CD4-positive, alpha-beta T cell (primary cell): ENCODE measurements around the gene FUBP3. TPM values are rescaled to one million over a fixed set of nuclear protein-coding genes. Genes with fewer than 3 reads are reported as not detected.

Experiments used
- ATAC-seq: fragments of 200-7000 bp; cut with Tn5 transposase; one replicate; pipeline ENCODE4 v1.10.0; 2022; ENCODE audit warnings: mild to moderate bottlenecking; ENCODE audit not compliant: poor library complexity
- CTCF ChIA-PET: fragments of 350-600 bp; sonication (Branson Sonifier 250); formaldehyde crosslinking; loops from one replicate; lab custom pipeline; 2021; ENCODE audit warnings: antibody characterized with exemption, inconsistent platforms; lab: Charles Lee
- POLR2A ChIA-PET: fragments of 350-600 bp; sonication (Branson Sonifier 250); formaldehyde crosslinking; loops from one replicate; lab custom pipeline; 2021; ENCODE audit warnings: antibody characterized with exemption, inconsistent platforms; lab: Charles Lee
- DNase-seq, 14 experiments: peaks; one replicate each; pipeline ENCODE4 v3.0.0-alpha.2; 2013 to 2020; ENCODE audit warnings: mixed read lengths in 2 of 14
- H3K27ac ChIP-seq, 2 donors: one replicate each; pipeline versions ENCODE4 v1.5.1 to v1.7.0; 2013; ENCODE audit warnings: low read length in 2 of 2, low read depth in 1 of 2, mild to moderate bottlenecking in 1 of 2
- H3K27me3 ChIP-seq, 2 experiments: 1 replicate in 1 of 2; 2 replicates in 1 of 2; pipeline versions ENCODE4 v1.6.1 to v1.7.0; 2013; ENCODE audit warnings: low read length in 2 of 2, control low read depth in 1 of 2, mild to moderate bottlenecking in 1 of 2, moderate library complexity in 1 of 2; ENCODE audit not compliant: insufficient read depth in 2 of 2, control insufficient read depth in 1 of 2
- H3K36me3 ChIP-seq: one replicate; pipeline ENCODE4 v1.6.1; 2013; ENCODE audit warnings: low read length, control low read depth; ENCODE audit not compliant: insufficient read depth
- H3K4me1 ChIP-seq: one replicate; pipeline ENCODE4 v1.6.1; 2013; ENCODE audit warnings: low read length, control low read depth; ENCODE audit not compliant: insufficient read depth
- H3K4me3 ChIP-seq: one replicate; pipeline ENCODE4 v1.5.1; 2013; ENCODE audit warnings: mild to moderate bottlenecking, low read length, moderate library complexity
- H3K9me3 ChIP-seq, 2 experiments: 1 replicate in 1 of 2; 2 replicates in 1 of 2; pipeline versions ENCODE4 v1.6.1 to v1.7.0; 2013; ENCODE audit warnings: low read length in 2 of 2, mild to moderate bottlenecking in 2 of 2, control low read depth in 1 of 2, moderate library complexity in 1 of 2; ENCODE audit not compliant: control insufficient read depth in 1 of 2, insufficient read depth in 1 of 2
- H3K27ac Mint-ChIP-seq: one replicate; pipeline ENCODE4 v1.8.0; 2020; ENCODE audit warnings: mixed read lengths
- H3K27me3 Mint-ChIP-seq: one replicate; pipeline ENCODE4 v1.8.0; 2021; ENCODE audit warnings: mixed read lengths
- H3K36me3 Mint-ChIP-seq: one replicate; pipeline ENCODE4 v1.8.0; 2021; ENCODE audit warnings: low read depth, mixed read lengths
- H3K4me1 Mint-ChIP-seq: one replicate; pipeline ENCODE4 v1.8.0; 2021; ENCODE audit warnings: low read depth, mixed read lengths
- H3K4me3 Mint-ChIP-seq: one replicate; pipeline ENCODE4 v1.8.0; 2020; ENCODE audit warnings: mild to moderate bottlenecking, mixed read lengths
- H3K9me3 Mint-ChIP-seq: one replicate; pipeline ENCODE4 v1.8.0; 2020; ENCODE audit warnings: mixed read lengths
- intact Hi-C, 2 experiments: fragments of 100-400 bp; cut with DNase I in 1 of 2; cut with micrococcal nuclease in 1 of 2; formaldehyde crosslinking; loops; one replicate each; pipeline versions ENCODE4 v1.15.1 to v1.9.0; 2023 to 2025; cut with DNase I, micrococcal nuclease
- total RNA-seq, 174 experiments: library from RNA in 2 of 174; stranded (reverse) in 2 of 174; gene quantifications; one replicate each; pipeline ENCODE4 v1.2.3 and lab custom pipeline; 2021 to 2026
- TF ChIP-seq, protein P1 (sequence below): fragments of 200-600 bp; IDR thresholded peaks from one replicate; pipeline ENCODE4 v1.8.0; 2022; ENCODE audit warnings: antibody characterized with exemption, mild to moderate bottlenecking

Gene FUBP3
- total RNA-seq, 2 experiments from 2014 or later = 21.2 to 30.2 TPM

DNA sequence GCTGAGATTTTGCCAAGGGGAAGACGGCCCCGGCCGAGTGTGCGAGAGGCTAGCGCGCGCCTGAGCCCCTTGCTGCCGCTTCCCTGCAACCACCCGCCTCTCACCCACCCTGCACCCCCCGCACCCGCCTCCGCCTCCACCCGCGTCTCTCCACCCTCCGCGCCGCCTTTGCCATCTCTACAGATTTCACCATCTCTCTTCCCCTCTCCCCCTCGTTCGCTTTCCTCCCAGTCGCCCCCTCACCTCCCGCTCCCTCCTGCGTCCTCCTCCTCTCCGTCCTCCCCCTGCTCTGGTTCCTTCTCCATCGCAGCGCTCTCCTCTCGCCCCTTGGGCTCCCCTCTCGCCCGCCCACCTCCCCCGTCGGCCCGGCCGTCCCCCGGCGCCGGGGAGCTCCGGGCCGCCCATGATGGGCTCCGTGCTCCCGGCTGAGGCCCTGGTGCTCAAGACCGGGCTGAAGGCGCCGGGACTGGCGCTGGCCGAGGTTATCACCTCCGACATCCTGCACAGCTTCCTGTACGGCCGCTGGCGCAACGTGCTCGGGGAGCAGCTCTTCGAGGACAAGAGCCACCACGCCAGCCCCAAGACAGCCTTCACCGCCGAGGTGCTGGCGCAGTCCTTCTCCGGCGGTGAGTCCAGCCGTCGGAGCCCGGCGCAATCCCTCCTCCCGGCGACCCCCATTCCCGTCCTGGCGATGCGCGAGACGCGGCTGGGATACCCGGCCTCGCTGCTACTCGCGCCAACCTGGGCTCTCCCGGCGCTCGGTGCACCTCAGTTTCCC, 85.1 kb downstream of the FUBP3 start, which contains the start of gene PRDM12:
Gene PRDM12 (plus strand): TSS at position 344 of the 778 bp plus-strand sequence. CDS start 60 bp downstream, at position 404.
- TF ChIP-seq, protein P1, sequence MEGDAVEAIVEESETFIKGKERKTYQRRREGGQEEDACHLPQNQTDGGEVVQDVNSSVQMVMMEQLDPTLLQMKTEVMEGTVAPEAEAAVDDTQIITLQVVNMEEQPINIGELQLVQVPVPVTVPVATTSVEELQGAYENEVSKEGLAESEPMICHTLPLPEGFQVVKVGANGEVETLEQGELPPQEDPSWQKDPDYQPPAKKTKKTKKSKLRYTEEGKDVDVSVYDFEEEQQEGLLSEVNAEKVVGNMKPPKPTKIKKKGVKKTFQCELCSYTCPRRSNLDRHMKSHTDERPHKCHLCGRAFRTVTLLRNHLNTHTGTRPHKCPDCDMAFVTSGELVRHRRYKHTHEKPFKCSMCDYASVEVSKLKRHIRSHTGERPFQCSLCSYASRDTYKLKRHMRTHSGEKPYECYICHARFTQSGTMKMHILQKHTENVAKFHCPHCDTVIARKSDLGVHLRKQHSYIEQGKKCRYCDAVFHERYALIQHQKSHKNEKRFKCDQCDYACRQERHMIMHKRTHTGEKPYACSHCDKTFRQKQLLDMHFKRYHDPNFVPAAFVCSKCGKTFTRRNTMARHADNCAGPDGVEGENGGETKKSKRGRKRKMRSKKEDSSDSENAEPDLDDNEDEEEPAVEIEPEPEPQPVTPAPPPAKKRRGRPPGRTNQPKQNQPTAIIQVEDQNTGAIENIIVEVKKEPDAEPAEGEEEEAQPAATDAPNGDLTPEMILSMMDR = no peak
- H3K4me1 ChIP-seq = peaks cover 59% of the 10 kb centered on the region
- Mint-ChIP-seq H3K4me1 (peaks cover 14% of the 10 kb centered on the region), H3K36me3 (no peaks in the 10 kb centered on the region), H3K27me3 (peaks cover 57% of the 10 kb centered on the region), H3K4me3 (peak within 1 kb of the TSS; percentile 61), H3K27ac (no peak within 1 kb of the TSS), H3K9me3 (no peaks in the 10 kb centered on the region)
- ATAC-seq (no peak), DNase-seq (peak in 1 of 14 experiments; percentile 9)
- H3K36me3 ChIP-seq = no peaks in the 10 kb centered on the region
- peaks cover 0 to 47% of the 10 kb centered on the region in 2 experiments for H3K9me3 ChIP-seq
- H3K27ac ChIP-seq = no peak within 1 kb of the TSS
- ChIA-PET CTCF (no interaction called here), POLR2A (no interaction called here)
- intact Hi-C loops = no loop called here
- H3K4me3 ChIP-seq = no peak within 1 kb of the TSS
- H3K27me3 ChIP-seq = peaks cover 63 to 79% of the 10 kb centered on the region in 2 experiments

DNA sequence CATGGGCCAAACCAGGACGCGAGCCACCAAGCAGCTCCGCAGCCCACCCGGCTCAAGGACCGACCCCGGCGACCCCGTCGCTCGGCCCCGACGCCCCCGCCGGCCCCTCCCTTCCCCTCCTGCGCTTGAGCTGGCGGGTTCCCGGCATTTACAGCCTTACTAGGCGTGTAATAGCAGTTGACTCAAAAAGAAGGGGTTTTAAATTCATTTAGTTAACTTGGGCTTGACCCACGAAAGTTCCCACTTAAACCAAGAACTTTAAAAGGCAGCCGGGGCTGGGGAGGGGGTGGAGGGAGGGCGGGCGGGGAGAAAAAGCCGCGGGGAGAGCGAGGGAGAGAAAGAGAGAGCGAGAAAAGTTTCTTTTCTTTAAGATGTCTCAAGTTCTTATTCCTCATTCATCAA, 85.7 kb downstream of the FUBP3 start:
- Mint-ChIP-seq H3K36me3 (no peaks in the 10 kb centered on the region), H3K4me1 (peaks cover 14% of the 10 kb centered on the region), H3K27ac (no peak overlapping the region), H3K9me3 (no peaks in the 10 kb centered on the region), H3K4me3 (no peak overlapping the region), H3K27me3 (peaks cover 59% of the 10 kb centered on the region)
- Histone ChIP-seq H3K4me1 (peaks cover 57% of the 10 kb centered on the region), H3K27ac (no peak overlapping the region), H3K9me3 (peaks cover 0 to 46% of the 10 kb centered on the region in 2 experiments), H3K4me3 (no peak overlapping the region), H3K36me3 (no peaks in the 10 kb centered on the region), H3K27me3 (peaks cover 63 to 75% of the 10 kb centered on the region in 2 experiments)
- ChIA-PET POLR2A (no interaction called here), CTCF (no interaction called here)
- ATAC-seq (no peak), DNase-seq (no peak)
- TF ChIP-seq, protein P1 = no peak
- intact Hi-C loops = no loop called here

DNA sequence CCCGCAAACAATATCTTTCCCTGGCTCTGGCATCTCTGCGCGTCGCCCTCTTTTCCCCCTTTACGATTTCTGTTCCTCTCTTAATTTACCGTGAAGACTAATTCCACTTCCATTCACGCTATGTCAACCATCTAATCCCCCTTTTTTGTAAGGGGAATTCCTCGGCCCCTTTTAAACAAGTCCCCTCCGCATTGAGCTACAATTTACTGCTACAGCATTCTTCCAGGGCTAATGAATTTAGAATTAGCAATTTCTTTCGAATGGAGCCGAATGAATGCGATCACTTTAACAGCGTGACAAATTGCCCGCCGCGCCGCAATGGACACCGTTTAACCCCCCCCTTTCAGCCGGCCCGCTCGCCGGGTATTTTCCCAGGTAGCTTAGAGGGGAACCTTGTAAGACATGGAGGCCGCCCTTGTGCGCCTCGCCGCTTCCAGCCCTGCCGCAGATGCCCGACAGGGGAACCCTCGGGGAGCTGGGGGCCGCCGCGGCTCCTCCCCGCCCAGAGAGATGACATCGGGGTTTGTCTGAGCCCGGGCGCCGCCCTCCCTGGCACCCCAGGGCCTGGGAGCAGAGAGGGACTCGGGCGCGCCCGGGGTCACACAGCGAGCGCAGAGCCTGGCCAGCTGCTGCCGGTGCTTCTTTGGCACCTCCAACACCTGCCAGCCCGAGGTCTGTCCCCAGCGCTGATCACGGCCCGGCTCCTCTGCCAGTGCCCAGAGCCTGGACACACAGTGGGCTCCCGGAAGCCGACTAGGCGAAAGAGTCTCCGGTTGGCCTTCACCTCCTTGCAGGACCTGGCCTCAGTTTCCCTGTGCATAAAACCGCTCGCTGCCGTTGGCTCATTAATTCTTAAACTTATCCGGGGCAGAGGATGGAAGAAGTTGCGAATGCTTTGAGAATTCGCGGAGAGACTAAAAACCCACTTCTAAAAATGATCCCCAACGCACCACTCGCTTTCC, 86.3 kb downstream of the FUBP3 start:
- Histone ChIP-seq H3K4me3 (no peak overlapping the region), H3K27ac (no peak overlapping the region), H3K36me3 (no peaks in the 10 kb centered on the region), H3K9me3 (peaks cover 0 to 46% of the 10 kb centered on the region in 2 experiments), H3K27me3 (peaks cover 62 to 73% of the 10 kb centered on the region in 2 experiments), H3K4me1 (peaks cover 55% of the 10 kb centered on the region)
- Mint-ChIP-seq H3K9me3 (no peaks in the 10 kb centered on the region), H3K4me1 (peaks cover 14% of the 10 kb centered on the region), H3K36me3 (no peaks in the 10 kb centered on the region), H3K4me3 (peak overlapping the region; percentile 61), H3K27ac (no peak overlapping the region), H3K27me3 (peaks cover 66% of the 10 kb centered on the region)
- CTCF ChIA-PET = no interaction called here
- intact Hi-C loops = no loop called here
- TF ChIP-seq, protein P1 = no peak
- peak in 1 of 14 experiments; percentile 25 for DNase-seq
- POLR2A ChIA-PET = no interaction called here
- peak; percentile 40 for ATAC-seq
